Transverse colon (tissue), 4 donors: ENCODE results near the gene PSTK. TPM values are rescaled to one million over a fixed set of nuclear protein-coding genes. Genes with fewer than 3 reads are reported as not detected.

ENCODE experiments used
- DNase-seq: peaks from one replicate; pipeline ENCODE4 v3.0.0-alpha.2; 2019
- H3K27ac ChIP-seq, 4 donors: fragments of 200-600 bp; sonication (generic); 2 replicates each; pipeline ENCODE4 v1.5.1; 2016 to 2018; ENCODE audit warnings: inconsistent platforms in 4 of 4
- H3K27me3 ChIP-seq: fragments of 200-600 bp; sonication (generic); 2 replicates; pipeline ENCODE4 v1.5.1; 2017; ENCODE audit warnings: inconsistent platforms
- H3K36me3 ChIP-seq, 4 donors: fragments of 200-600 bp; sonication (generic); 2 replicates each; pipeline ENCODE4 v1.5.1; 2017 to 2019; ENCODE audit warnings: inconsistent platforms in 4 of 4
- H3K4me1 ChIP-seq, 4 donors: fragments of 200-600 bp; sonication (generic); 2 replicates each; pipeline ENCODE4 v1.5.1; 2017 to 2020; ENCODE audit warnings: inconsistent platforms in 4 of 4
- H3K4me3 ChIP-seq, 4 donors: fragments of 200-600 bp; sonication (generic); 1 replicate in 1 of 4; 2 replicates in 3 of 4; pipeline versions ENCODE4 v1.5.1 to v1.6.1; 2017 to 2019; ENCODE audit warnings: inconsistent platforms in 4 of 4
- H3K9me3 ChIP-seq, 2 donors: fragments of 200-600 bp; sonication (generic); 2 replicates each; pipeline ENCODE4 v1.5.1; 2017 to 2019; ENCODE audit warnings: inconsistent platforms in 2 of 2
- CTCF ChIP-seq, 5 experiments: fragments of 200-600 bp in 3 of 5; fragments of 450-650 bp in 2 of 5; sonication (generic) in 3 of 5; IDR thresholded peaks; 1 replicate in 2 of 5; 2 replicates in 3 of 5; pipeline ENCODE4 v1.5.1; 2016 to 2017; ENCODE audit warnings: antibody characterized with exemption in 5 of 5, inconsistent platforms in 3 of 5, mild to moderate bottlenecking in 2 of 5, moderate library complexity in 1 of 5
- EP300 ChIP-seq: sonication (generic); formaldehyde crosslinking; IDR thresholded peaks from one replicate; pipeline ENCODE4 v1.6.1; 2017; ENCODE audit warnings: antibody characterized with exemption, low read depth
- POLR2A ChIP-seq: fragments of 450-650 bp; IDR thresholded peaks from one replicate; pipeline ENCODE4 v1.6.1; 2016; ENCODE audit warnings: antibody characterized with exemption, mild to moderate bottlenecking, moderate library complexity
- POLR2AphosphoS5 ChIP-seq, 3 donors: sonication (generic); formaldehyde crosslinking; IDR thresholded peaks; one replicate each; pipeline ENCODE4 v1.6.1; 2016; ENCODE audit warnings: antibody characterized with exemption in 3 of 3
- WGBS, 2 donors: methylation state at CpG; one replicate each; pipeline ENCODE4 v1.1.5; 2018; ENCODE audit warnings: low coverage in 1 of 2; 5-methylcytosine and 5-hydroxymethylcytosine counted together
- in situ Hi-C, 4 donors: fragments of 200-750 bp; cut with MboI; loops; one replicate each; pipeline versions ENCODE4 v1.15.0 to v1.15.1; 2017; ENCODE audit warnings: low sequenced_read_pairs in 3 of 4, low pct_ligation_motif_present in 1 of 4, low pct_unique_long_range_greater_than_20kb in 1 of 4
- intact Hi-C: fragments of 100-400 bp; cut with DNase I; formaldehyde crosslinking; loops from one replicate; pipeline ENCODE4 v1.15.1; 2023; ENCODE audit warnings: low total_unique reads
- total RNA-seq, 4 donors: library from RNA; depleted of rRNA; stranded (reverse); fragments of >200 nt; gene quantifications; one replicate each; pipeline ENCODE4 v1.1.0, GENCODE V29; 2016

The PSTK gene
- total RNA-seq, 4 donors from 2014 or later: 2.5 to 2.9 TPM; not detected in 2

- no peak for DNase-seq
- Histone ChIP-seq H3K27ac (no peak overlapping the region), H3K9me3 (no peaks in the 10 kb centered on the region), H3K36me3 (peaks cover 0 to 3% (median 0%) of the 10 kb centered on the region in 4 donors), H3K4me1 (peaks cover 0 to 27% (median 14%) of the 10 kb centered on the region in 4 donors), H3K27me3 (no peaks in the 10 kb centered on the region), H3K4me3 (no peak overlapping the region)
- intact Hi-C loops (no loop called here), in situ Hi-C loops (no loop called here)
- 96 to 100% methylated on average over 2 of the region's 2 CpGs for WGBS, 2 donors
- TF ChIP-seq POLR2AphosphoS5 (IDR thresholded peaks at IDR 0.05) (no peak), POLR2A (no peak), CTCF (IDR thresholded peaks at IDR 0.05) (no peak), EP300 (no peak)
Observed at GRCh38 chr10:123001370-123001769, 21.2 kb downstream of the PSTK start.

- 58 to 67% methylated on average over 2 of the region's 2 CpGs for WGBS, 2 donors
- in situ Hi-C loops: no loop called here
- H3K4me1 ChIP-seq: peaks cover 0 to 35% (median 17%) of the 10 kb centered on the region in 4 donors
- intact Hi-C loops: no loop called here
- no peaks in the 10 kb centered on the region for H3K36me3 ChIP-seq
- TF ChIP-seq CTCF (IDR thresholded peaks at IDR 0.05): no peak
- no peak for TF ChIP-seq POLR2AphosphoS5 (IDR thresholded peaks at IDR 0.05)
- TF ChIP-seq POLR2A: no peak
- TF ChIP-seq EP300: no peak
- DNase-seq: no peak
- no peaks in the 10 kb centered on the region for H3K27me3 ChIP-seq
- no peaks in the 10 kb centered on the region for H3K9me3 ChIP-seq
- H3K27ac ChIP-seq: no peak overlapping the region
- H3K4me3 ChIP-seq: no peak overlapping the region
Observed at GRCh38 chr10:123004298-123004697, 24.1 kb downstream of the PSTK start.

GRCh38 chr10:123007558-123008354 is 27.6 kb downstream of the PSTK start:
- H3K36me3 ChIP-seq: no peaks in the 10 kb centered on the region
- intact Hi-C loops (no loop called here), in situ Hi-C loops (no loop called here)
- H3K27me3 ChIP-seq: no peaks in the 10 kb centered on the region
- peak overlapping the region; percentile 85 to 100 (median 94) for H3K4me3 ChIP-seq
- peak overlapping the region; percentile 91 to 96 (median 93) for H3K27ac ChIP-seq
- H3K9me3 ChIP-seq: no peaks in the 10 kb centered on the region
- peak; percentile 38 for DNase-seq
- H3K4me1 ChIP-seq: peaks cover 0 to 34% (median 19%) of the 10 kb centered on the region in 4 donors
- WGBS, 2 donors: 2 to 3% methylated on average over 15 to 29 of the region's 30 CpGs
- TF ChIP-seq POLR2A (no peak), CTCF (IDR thresholded peaks at IDR 0.05) (peak in 1 of 5 experiments; percentile 7), EP300 (no peak), POLR2AphosphoS5 (IDR thresholded peaks at IDR 0.05) (no peak)

DNA sequence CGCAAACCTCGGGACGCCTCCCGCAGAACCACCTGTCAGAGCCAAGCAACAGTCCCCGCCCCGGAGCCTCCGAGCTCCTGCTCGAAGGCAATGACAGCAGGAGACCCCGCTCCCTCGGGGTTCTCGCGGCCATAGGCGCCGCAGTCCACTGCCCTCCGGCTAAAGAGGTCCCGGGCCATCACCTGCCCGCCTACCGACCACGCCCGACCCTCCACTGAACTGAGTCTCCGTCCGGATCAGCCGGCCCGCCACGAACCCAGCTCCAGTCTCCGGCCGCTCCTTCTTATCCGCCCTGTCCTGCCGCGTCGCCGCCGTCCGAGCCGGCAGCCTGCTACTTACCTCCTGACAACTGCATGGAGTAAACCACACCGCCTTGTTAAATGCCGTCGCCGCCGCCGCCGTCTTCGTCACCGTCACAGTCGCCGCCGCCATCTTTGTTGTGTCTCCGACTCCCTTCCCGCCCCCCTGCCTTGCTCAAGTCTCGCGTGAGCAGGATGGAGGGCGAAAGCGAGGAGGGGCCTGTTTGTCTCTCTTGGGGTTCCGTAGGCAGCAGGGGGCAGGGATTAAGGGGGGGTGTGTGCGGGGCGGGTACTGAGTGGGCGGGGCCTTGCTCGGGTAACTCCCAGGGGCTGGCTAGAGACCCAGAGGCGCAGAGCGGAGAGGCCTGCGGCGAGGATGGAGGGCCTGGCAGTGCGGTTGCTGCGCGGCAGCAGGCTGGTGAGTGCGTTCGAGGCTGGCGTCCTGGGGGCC is 28.3 kb downstream of the PSTK start, which contains the start of the genes ACADSB and IKZF5:
Gene ACADSB, plus strand, starts transcription at position 652 of the 750 bp plus-strand sequence. Its CDS starts 24 bp downstream, at position 676.
Gene IKZF5, minus strand, starts transcription at position 441 of the 750 bp plus-strand sequence. CDS start 10,170 bp downstream, outside the sequence.
- H3K27ac ChIP-seq: peak within 1 kb of the TSS; percentile 91 to 96 (median 93)

More for the DNA sequence above, 28.3 kb downstream of the PSTK start, which contains the start of the genes ACADSB and IKZF5:
- Histone ChIP-seq H3K4me3 (peak within 1 kb of the TSS; percentile 85 to 100 (median 94)), H3K9me3 (no peaks in the 10 kb centered on the region), H3K36me3 (no peaks in the 10 kb centered on the region), H3K27me3 (no peaks in the 10 kb centered on the region), H3K4me1 (peaks cover 0 to 34% (median 19%) of the 10 kb centered on the region in 4 donors)
- in situ Hi-C loops (no loop called here), intact Hi-C loops (loop anchor here (1.0 kb wide), 1 partner anchor 28 kb away; the partner anchor contains the start of gene PSTK)
- DNase-seq: peak; percentile 97
- WGBS, 2 donors: 1% methylated on average over 59 of the region's 68 CpGs; no CpG with 5 or more reads in 1 of the 2 donors
- TF ChIP-seq POLR2A (peak; percentile 88), POLR2AphosphoS5 (IDR thresholded peaks at IDR 0.05) (peak; percentile 92 to 95 (median 95)), EP300 (no peak)
